NK-92 treated with Interleukin-12 subunit alpha and Interleukin-12 subunit beta, amount 100 ng/mL, for 24 hours (cell line): ENCODE results near the gene GRN.
"Not testable (repeated sequence)": the region's sequence is repeated elsewhere in the genome, so short reads cannot be mapped to it uniquely, and the experiment has no call there.

ENCODE experiments used
- DNase-seq: peaks from one replicate; lab custom pipeline; 2025; lab: John Stamatoyannopoulos, UW

Gene GRN

GRCh38 chr17:44361292-44362260 is 16.5 kb downstream of the GRN start:
- DNase-seq, result no peak

GRCh38 chr17:44362459-44362948 is 17.4 kb downstream of the GRN start:
- no peak for DNase-seq

- no peak for DNase-seq
Observed at GRCh38 chr17:44362949-44363612, 18.0 kb downstream of the GRN start.

GRCh38 chr17:44363613-44364159 is 18.6 kb downstream of the GRN start, which contains the start of gene FAM171A2:
Gene FAM171A2 (minus strand): TSS chr17:44363853. CDS start chr17:44363714, 139 bp downstream.
- no peak for DNase-seq

- DNase-seq, result not testable (repeated sequence)
Observed at GRCh38 chr17:44365051-44365450, 19.9 kb downstream of the GRN start.

- DNase-seq, result no peak
Observed at GRCh38 chr17:44367231-44367979, 22.3 kb downstream of the GRN start.

GRCh38 chr17:44368391-44369243 is 23.5 kb downstream of the GRN start:
- not testable (repeated sequence) for DNase-seq

GRCh38 chr17:44369414-44370023 is 24.4 kb downstream of the GRN start:
- not testable (repeated sequence) for DNase-seq

GRCh38 chr17:44372036-44372435 is 26.9 kb downstream of the GRN start:
- no peak for DNase-seq

- DNase-seq, result no peak
Observed at GRCh38 chr17:44374306-44375195, 29.4 kb downstream of the GRN start.

GRCh38 chr17:44375196-44376017 is 30.3 kb downstream of the GRN start:
- DNase-seq, result no peak

GRCh38 chr17:44376124-44376523 is 31.0 kb downstream of the GRN start:
- DNase-seq, result no peak

GRCh38 chr17:44376779-44377178 is 31.7 kb downstream of the GRN start:
- no peak for DNase-seq

GRCh38 chr17:44378171-44378705 is 33.1 kb downstream of the GRN start:
- DNase-seq, result no peak

GRCh38 chr17:44379887-44380286 is 34.8 kb downstream of the GRN start:
- no peak for DNase-seq

- DNase-seq, result no peak
Observed at GRCh38 chr17:44380767-44381166, 35.7 kb downstream of the GRN start.

- DNase-seq, result no peak
Observed at GRCh38 chr17:44381810-44382305, 36.8 kb downstream of the GRN start.

GRCh38 chr17:44382917-44383316 is 37.8 kb downstream of the GRN start:
- DNase-seq, result no peak
